Measurements from ENCODE around the gene LMAN2L.

Gene LMAN2L

DNA sequence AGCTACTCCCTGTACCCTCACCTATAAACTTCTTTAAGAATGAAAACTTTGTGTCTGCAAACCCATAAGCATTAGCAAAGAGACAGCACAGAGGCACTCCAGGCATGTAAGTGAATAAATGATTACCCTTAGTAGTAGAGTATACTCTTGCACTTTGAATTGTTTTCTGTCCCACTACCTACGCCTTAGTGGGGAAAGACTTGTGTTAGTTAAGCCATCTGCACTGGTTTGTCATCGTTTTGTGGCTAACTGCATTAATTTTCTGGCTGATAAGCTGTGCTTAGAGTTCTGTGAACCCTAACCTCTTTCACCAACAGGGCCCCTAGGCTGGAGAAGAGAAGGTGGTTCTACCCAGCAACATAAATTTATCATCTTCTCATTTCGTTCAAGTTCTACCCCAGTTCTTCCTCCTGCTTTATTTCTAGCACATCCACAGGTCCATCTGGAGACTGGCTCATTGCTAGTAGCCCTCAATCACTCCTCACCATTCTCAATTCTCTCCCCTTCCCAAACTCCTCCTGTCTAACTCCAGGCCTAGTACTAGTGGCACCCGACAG lies 710 bp downstream of the LMAN2L start:
- no peaks in the 10 kb centered on the region for H3K9me3 Mint-ChIP-seq
- peaks cover 38% of the 10 kb centered on the region for H3K4me1 Mint-ChIP-seq (ENCODE audit: low read depth)
- peak overlapping the region; percentile 99 for H3K4me3 Mint-ChIP-seq
- H3K27me3 Mint-ChIP-seq: no peaks in the 10 kb centered on the region
- peaks cover 12% of the 10 kb centered on the region for H3K36me3 Mint-ChIP-seq (ENCODE audit: low read depth)
- peak overlapping the region; percentile 92 for H3K27ac Mint-ChIP-seq

DNA sequence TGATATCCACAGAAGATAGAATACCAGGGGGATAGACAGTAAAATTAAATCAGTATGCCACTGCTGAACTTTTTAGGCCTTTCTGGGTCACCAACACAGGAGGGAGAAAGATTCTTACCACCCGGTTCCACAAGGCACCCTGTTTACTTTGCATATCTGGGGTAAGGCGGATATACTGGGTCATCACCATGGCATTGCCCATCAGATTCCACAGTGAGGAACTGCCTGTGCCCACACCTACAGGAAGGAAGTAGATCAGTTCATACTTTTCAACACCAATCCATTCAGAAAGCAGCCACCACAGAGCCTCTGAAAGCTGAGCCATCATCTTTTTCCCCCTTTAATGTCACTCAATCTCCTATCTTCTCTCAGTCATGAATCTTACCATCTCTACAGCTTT lies 2.0 kb downstream of the LMAN2L start:
- peaks cover 38% of the 10 kb centered on the region for H3K4me1 Mint-ChIP-seq (ENCODE audit: low read depth)
- peak overlapping the region; percentile 63 for H3K27ac Mint-ChIP-seq
- H3K36me3 Mint-ChIP-seq (ENCODE audit: low read depth): peaks cover 20% of the 10 kb centered on the region
- H3K9me3 Mint-ChIP-seq: no peaks in the 10 kb centered on the region
- H3K27me3 Mint-ChIP-seq: no peaks in the 10 kb centered on the region
- peak overlapping the region; percentile 1 for H3K4me3 Mint-ChIP-seq

DNA sequence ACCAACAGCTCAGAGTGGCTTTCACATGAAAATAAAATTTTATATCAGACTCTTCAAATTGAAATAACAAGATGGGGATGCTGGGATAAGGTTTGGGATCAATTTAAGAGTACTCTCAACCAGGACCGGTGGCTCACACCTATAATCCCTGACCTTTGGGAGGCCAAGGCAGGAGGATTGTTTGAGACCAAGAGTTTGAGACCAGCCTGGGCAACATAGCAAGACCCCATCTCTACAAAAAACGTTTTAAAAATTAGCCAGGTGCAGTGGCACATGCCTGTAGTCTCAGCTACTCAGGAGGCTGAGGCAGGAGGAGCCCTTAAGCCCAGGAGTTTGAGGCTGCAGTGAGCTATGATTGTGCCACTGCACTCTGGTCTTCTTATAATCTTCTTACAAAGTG lies 2.6 kb downstream of the LMAN2L start:
- no peak overlapping the region for H3K4me3 Mint-ChIP-seq
- H3K27me3 Mint-ChIP-seq: no peaks in the 10 kb centered on the region
- peaks cover 22% of the 10 kb centered on the region for H3K36me3 Mint-ChIP-seq (ENCODE audit: low read depth)
- H3K27ac Mint-ChIP-seq: no peak overlapping the region
- H3K9me3 Mint-ChIP-seq: no peaks in the 10 kb centered on the region
- peaks cover 38% of the 10 kb centered on the region for H3K4me1 Mint-ChIP-seq (ENCODE audit: low read depth)

DNA sequence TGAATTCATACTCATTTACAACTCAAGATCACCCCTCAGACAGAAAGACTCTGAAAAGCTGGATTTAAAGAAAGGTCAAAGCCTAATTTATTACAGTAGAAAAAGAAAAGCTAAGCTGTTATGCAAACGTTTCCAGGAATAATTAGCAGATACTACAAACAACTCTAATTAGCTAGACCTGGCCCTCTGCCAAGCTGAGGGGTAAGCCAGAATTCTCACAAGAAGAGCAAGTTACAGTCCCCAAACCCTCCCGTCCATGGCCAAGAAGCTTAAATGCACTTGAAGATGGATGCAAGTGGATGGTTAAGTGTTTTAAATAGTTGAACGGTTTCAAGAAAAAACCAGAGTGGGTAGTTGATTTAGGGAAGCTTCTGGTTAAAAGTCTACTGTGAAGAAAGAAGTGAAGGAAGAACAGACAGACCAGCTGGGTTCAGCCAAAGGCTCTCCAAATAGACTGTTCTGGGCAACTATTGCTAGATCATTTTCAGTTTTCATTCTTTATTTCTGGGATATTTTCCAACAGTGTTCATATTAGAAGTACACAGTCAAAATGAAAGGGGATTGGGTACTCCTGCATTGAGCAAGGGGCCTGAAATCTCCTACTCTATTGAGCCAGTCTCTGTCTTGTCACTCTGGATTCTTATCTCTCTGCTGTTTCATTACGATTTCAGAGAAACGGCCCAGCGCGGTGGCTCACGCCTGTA lies 4.8 kb downstream of the LMAN2L start:
- Mint-ChIP-seq H3K27ac (no peak overlapping the region), H3K4me1 (ENCODE audit: low read depth) (peaks cover 26% of the 10 kb centered on the region), H3K36me3 (ENCODE audit: low read depth) (peaks cover 30% of the 10 kb centered on the region), H3K27me3 (no peaks in the 10 kb centered on the region), H3K4me3 (no peak overlapping the region), H3K9me3 (no peaks in the 10 kb centered on the region)

DNA sequence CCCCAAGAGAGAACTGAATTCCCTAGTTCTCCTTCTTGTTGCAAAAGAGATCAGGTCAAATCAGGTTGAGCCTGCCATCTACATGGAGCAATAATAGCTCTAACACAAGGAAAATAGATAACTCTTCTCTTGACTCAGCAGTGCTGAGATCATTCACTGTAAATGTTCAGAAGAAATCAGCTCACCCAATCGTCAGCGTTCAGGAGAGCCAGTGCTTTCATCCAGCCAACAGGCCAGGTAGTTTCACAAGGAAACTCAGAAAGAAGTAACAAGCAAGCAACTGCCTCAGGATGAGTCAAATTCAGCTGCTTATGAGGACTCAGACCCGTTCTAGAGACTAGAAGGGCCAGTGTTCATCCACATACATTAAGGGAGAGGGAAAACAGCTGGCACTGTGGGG lies 5.9 kb downstream of the LMAN2L start:
- Mint-ChIP-seq H3K36me3 (ENCODE audit: low read depth) (peaks cover 34% of the 10 kb centered on the region), H3K27me3 (no peaks in the 10 kb centered on the region), H3K9me3 (no peaks in the 10 kb centered on the region)

DNA sequence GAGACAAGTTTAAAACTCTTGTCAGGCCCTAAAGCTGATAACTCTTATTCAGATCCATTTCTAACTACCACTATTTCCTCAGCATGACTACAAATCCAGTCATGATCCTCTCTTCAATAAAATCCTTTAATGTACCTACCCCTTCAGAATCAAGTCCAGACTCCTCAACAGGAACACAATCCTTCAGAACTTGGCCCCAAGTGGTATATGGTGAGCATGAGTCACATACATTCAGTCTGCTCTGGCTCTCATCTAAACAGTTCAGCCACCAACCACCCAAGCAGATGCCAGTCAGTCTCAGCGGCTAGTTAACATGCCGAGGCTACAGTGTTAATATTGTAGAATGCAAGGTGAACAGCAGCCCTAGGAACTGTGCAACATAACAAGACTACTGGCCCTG lies 9.7 kb downstream of the LMAN2L start:
- Mint-ChIP-seq H3K36me3 (ENCODE audit: low read depth) (peaks cover 38% of the 10 kb centered on the region), H3K4me1 (ENCODE audit: low read depth) (peaks cover 3% of the 10 kb centered on the region), H3K27ac (no peak overlapping the region), H3K27me3 (no peaks in the 10 kb centered on the region), H3K9me3 (no peaks in the 10 kb centered on the region), H3K4me3 (no peak overlapping the region)

More for the DNA sequence above, 5.9 kb downstream of the LMAN2L start:
- H3K4me1 Mint-ChIP-seq (ENCODE audit: low read depth): peaks cover 14% of the 10 kb centered on the region
- H3K4me3 Mint-ChIP-seq: no peak overlapping the region
- H3K27ac Mint-ChIP-seq: no peak overlapping the region

DNA sequence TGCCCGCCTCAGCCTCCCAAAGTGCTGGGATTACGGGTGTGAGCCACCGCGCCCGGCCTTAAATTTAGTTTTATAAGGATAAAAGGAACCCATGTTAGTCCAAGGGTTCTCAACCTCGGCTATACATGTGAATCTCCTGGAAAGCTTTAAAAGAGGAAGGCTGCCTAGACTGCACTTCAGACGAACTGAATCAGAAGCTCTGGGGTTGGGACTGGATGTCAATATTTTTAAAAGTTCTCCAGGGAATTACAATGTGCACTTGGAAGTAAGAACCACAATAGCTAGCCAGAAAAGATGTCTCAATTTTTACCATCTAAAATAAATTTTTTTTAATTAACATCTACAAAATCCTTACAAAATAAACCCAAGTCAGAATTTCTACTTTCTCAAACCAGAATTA lies 10.1 kb downstream of the LMAN2L start:
- no peak overlapping the region for H3K27ac Mint-ChIP-seq
- no peaks in the 10 kb centered on the region for H3K4me1 Mint-ChIP-seq (ENCODE audit: low read depth)
- H3K9me3 Mint-ChIP-seq: no peaks in the 10 kb centered on the region
- no peak overlapping the region for H3K4me3 Mint-ChIP-seq
- peaks cover 37% of the 10 kb centered on the region for H3K36me3 Mint-ChIP-seq (ENCODE audit: low read depth)
- no peaks in the 10 kb centered on the region for H3K27me3 Mint-ChIP-seq

DNA sequence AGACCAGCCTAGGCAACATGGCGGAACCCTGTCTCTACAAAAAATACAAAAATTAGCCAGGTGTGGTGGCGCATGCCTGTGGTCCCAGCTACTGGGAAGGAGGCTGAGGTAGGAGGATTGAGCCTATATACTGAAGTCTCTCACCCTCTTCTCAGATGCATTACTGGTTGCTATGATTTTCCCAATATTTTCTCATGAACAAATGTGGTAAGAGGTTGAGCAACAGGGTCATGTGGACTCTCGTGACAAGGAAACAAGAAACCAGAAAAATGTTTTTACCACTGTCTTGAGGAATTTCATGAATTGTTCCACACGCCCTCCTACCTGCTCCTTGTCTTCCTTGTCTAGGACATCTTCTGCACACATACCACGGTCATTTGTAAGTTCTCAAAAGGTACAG lies 12.4 kb downstream of the LMAN2L start:
- no peak overlapping the region for H3K27ac Mint-ChIP-seq
- no peaks in the 10 kb centered on the region for H3K4me1 Mint-ChIP-seq (ENCODE audit: low read depth)
- no peak overlapping the region for H3K4me3 Mint-ChIP-seq
- H3K27me3 Mint-ChIP-seq: no peaks in the 10 kb centered on the region
- no peaks in the 10 kb centered on the region for H3K9me3 Mint-ChIP-seq
- peaks cover 36% of the 10 kb centered on the region for H3K36me3 Mint-ChIP-seq (ENCODE audit: low read depth)

DNA sequence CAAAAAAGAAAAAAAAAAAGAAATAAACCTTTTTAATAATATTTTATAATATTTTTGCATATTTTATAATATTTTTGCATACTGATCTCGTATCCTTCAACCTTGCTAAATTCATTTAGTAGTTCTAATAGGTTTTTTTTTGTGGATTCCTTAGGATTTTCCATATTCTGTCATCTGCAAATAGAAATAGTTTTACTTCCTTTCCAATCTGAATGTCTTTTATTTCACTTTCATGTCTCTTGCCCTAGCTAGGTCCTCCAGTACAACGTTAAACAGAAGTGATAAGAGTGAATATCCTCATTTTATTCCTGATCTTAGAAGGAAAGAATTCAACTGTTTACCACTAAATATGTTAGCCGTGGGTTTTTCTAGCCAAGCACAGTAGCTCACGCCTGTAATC lies 13.7 kb downstream of the LMAN2L start:
- Mint-ChIP-seq H3K4me1 (ENCODE audit: low read depth) (no peaks in the 10 kb centered on the region), H3K4me3 (no peak overlapping the region), H3K27ac (no peak overlapping the region), H3K27me3 (no peaks in the 10 kb centered on the region), H3K36me3 (ENCODE audit: low read depth) (peaks cover 32% of the 10 kb centered on the region), H3K9me3 (no peaks in the 10 kb centered on the region)

DNA sequence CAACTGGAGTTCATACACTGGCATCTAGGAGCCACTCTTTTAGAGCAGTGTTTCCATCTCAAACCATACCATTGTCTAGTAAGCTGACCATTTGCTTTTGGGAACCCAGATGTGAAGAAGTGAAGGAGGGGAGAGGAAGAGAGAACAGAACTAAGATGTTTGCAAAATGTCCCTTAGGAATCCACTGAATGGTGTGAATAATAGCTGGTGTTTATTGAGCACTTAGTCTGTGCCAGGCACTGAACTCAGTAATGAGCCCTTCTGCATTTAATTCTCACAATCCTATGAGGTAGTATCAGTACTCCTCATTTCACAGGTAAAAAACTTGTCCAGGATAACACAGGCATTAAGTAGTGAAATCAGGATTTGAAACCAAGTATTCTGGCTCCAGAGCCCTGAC lies 23.5 kb downstream of the LMAN2L start:
- Mint-ChIP-seq H3K9me3 (no peaks in the 10 kb centered on the region), H3K4me3 (no peak overlapping the region), H3K36me3 (ENCODE audit: low read depth) (peaks cover 9% of the 10 kb centered on the region)

DNA sequence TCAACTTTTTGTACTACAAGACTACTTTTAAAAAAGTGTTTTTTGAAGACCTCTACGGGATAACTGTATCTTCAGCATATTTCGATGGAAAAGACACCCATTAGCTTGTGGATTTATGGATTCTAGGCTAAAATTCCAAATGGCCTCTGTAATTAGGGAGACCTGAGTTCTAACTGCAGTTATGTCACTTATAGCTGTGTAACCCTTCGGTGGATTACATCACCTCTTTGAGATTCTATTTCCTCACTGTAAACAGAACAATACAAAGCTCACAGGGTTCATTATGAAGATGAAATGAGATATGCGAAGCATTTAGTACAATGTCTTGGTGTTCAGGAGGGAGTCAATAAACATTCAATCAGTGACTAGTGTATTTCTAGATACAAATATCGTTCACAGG lies 24.2 kb downstream of the LMAN2L start:
- Mint-ChIP-seq H3K27ac (no peak overlapping the region), H3K36me3 (ENCODE audit: low read depth) (peaks cover 12% of the 10 kb centered on the region), H3K4me1 (ENCODE audit: low read depth) (no peaks in the 10 kb centered on the region), H3K27me3 (no peaks in the 10 kb centered on the region), H3K9me3 (no peaks in the 10 kb centered on the region), H3K4me3 (no peak overlapping the region)

More for the DNA sequence above, 23.5 kb downstream of the LMAN2L start:
- Mint-ChIP-seq H3K27ac (no peak overlapping the region), H3K4me1 (ENCODE audit: low read depth) (no peaks in the 10 kb centered on the region), H3K27me3 (no peaks in the 10 kb centered on the region)

DNA sequence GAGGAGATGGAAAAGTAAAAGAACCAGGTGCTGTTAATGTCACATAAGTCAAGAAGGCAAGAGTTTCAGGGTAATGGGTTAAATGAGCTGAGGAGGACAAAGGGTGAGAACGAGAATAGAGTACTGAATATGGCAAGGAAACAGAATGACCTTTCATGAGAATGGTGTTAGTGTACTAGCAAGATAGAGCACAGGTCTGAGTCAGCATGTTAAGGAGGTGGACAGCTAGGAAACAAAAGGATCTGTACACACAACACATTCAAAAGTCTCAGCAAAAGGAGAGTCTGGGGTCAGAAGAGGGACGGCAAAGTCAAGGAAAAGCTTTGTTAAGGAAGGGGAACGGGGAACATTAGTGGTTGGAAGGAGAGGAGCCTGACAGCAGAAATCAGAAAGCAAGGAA lies 28.9 kb downstream of the LMAN2L start:
- Mint-ChIP-seq H3K27me3 (no peaks in the 10 kb centered on the region), H3K27ac (peak overlapping the region; percentile 49), H3K4me1 (ENCODE audit: low read depth) (no peaks in the 10 kb centered on the region), H3K4me3 (no peak overlapping the region), H3K9me3 (no peaks in the 10 kb centered on the region), H3K36me3 (ENCODE audit: low read depth) (peaks cover 39% of the 10 kb centered on the region)

DNA sequence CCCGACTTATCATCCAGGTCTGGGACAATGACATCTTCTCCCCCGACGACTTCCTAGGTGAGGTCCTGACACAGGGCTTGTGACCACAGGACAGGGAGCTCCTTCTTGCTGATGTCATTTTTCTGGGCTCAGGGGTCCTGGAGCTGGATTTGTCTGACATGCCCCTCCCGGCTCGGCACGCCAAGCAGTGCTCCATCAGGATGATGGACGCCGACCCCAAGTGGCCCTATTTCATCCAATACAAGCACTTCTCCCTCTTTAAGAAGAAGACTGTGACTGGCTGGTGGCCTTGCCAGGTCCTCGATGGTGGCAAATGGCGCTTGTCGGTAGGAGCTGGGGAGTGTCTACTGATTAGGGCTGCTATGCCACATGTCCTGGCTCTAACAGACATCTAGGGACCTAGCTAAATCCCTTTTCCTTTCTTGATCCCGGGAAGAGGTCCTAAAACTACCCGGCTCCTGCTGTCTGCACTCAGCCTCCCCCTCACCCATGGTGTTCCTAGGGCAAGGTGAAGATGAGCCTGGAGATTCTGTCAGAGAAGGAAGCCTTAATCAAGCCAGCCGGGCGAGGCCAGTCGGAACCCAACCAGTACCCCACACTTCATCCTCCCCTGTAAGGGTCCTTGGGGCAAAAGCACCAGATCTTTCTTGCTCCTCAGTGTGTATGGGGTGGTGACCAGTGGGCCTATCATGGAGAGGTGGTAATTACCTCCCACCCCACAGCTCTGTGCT lies 36.7 kb downstream of the LMAN2L start:
- Mint-ChIP-seq H3K4me3 (no peak overlapping the region), H3K4me1 (ENCODE audit: low read depth) (no peaks in the 10 kb centered on the region), H3K27ac (no peak overlapping the region), H3K27me3 (no peaks in the 10 kb centered on the region), H3K36me3 (ENCODE audit: low read depth) (peaks cover 15% of the 10 kb centered on the region), H3K9me3 (no peaks in the 10 kb centered on the region)

DNA sequence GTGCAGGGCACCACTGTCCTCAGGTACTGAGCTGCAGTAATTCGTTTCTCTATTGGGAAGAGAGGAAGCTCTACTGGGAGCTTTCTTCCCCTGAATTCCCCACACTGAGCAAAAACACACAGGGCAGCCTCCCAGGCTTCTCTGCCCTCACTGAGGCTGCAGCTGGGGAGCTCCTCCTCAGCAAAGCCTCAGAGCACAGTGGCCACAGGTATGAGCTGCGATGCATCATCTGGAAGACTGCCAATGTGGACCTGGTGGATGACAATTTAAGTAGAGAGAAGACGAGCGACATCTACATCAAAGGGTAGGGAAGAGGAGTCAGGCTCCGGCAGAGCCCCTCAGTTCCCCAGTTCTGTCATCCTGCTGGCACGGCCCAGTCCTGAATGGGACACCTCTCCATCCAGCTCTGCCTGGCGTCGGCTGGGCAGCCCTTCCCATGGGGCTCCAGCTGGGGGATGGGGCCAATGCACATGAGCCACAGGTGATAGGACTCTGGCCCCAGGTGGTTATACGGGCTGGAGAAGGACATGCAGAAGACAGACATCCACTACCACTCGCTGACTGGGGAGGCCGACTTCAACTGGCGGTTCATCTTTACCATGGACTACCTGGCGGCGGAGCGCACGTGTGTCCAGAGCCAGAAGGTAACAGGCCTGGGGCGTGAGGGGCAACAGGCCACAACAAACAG lies 37.6 kb downstream of the LMAN2L start:
- H3K4me1 Mint-ChIP-seq (ENCODE audit: low read depth): no peaks in the 10 kb centered on the region
- no peak overlapping the region for H3K4me3 Mint-ChIP-seq
- peaks cover 7% of the 10 kb centered on the region for H3K36me3 Mint-ChIP-seq (ENCODE audit: low read depth)
- no peak overlapping the region for H3K27ac Mint-ChIP-seq
- no peaks in the 10 kb centered on the region for H3K9me3 Mint-ChIP-seq
- no peaks in the 10 kb centered on the region for H3K27me3 Mint-ChIP-seq

DNA sequence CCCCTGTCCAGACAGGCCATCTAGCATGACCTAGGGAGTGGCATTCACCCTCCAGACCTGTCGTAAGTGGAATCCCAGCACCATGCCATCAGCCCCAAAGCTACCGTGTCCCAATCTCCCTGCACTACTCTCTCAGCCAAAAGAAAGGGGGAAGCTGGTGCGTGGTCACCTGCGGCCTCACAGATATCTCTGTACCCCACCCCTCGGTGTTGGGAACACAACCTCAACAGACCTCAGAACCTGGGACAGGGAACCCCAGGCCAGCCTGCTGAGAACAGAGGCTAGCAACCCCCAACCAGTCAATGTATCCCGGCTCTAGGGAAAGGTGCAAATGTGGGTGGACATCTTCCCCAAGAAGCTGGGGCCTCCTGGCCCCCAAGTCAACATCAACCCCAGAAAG lies 38.2 kb downstream of the LMAN2L start:
- H3K36me3 Mint-ChIP-seq (ENCODE audit: low read depth): peaks cover 3% of the 10 kb centered on the region
- no peak overlapping the region for H3K4me3 Mint-ChIP-seq
- H3K27ac Mint-ChIP-seq: no peak overlapping the region
- H3K9me3 Mint-ChIP-seq: no peaks in the 10 kb centered on the region
- no peaks in the 10 kb centered on the region for H3K27me3 Mint-ChIP-seq
- no peaks in the 10 kb centered on the region for H3K4me1 Mint-ChIP-seq (ENCODE audit: low read depth)
